ENCODE measurements around the gene ITGBL1. TPM values are rescaled to one million over a fixed set of nuclear protein-coding genes. Genes with fewer than 3 reads are reported as not detected.

Gene ITGBL1
- polyA plus RNA-seq, 3 donors: not detected

DNA sequence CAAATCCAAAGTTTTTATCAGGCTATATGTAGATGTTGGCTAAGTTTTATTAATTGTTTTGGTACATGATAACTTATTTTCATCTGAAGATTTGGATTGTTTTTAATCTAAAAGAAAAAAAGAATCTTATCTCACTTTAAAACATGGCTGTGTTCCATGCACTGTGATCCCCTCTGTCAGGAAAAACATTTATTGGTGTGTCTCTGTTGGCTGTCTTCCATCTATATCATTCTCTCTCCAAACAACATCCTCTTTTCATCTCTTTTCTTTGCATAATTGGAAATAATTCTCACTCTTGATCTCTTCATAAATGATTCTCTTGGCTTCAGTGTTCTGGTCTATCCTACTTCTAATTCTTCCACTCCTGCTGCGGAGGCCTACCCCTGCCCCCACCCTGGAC, 40.4 kb upstream of the ITGBL1 start:
- peaks cover 0 to 13% (median 2%) of the 10 kb centered on the region in 7 donors for H3K9me3 Mint-ChIP-seq
- WGBS (ENCODE audit: insufficient coverage): 100% methylated on average over 1 of the region's 1 CpG
- H3K36me3 Mint-ChIP-seq: no peaks in the 10 kb centered on the region
- no peak for DNase-seq
- Histone ChIP-seq H3K9me3 (replicated peaks in 1 of 2; ENCODE audit: control insufficient read depth in 1 of 2, insufficient read depth in 1 of 2, low read length in 2 of 2) (no peaks in the 10 kb centered on the region), H3K27me3 (ENCODE audit: control insufficient read depth in 2 of 2, insufficient read depth in 2 of 2, low read length in 2 of 2) (peaks cover 17 to 22% of the 10 kb centered on the region in 2 donors), H3K79me2 (ENCODE audit: insufficient read depth, low read length) (no peaks in the 10 kb centered on the region), H2AFZ (ENCODE audit: insufficient read depth, low read depth, low read length, poor library complexity, severe bottlenecking) (no peak overlapping the region), H4K20me1 (ENCODE audit: insufficient read depth, low read length) (no peaks in the 10 kb centered on the region), H3K4me3 (replicated peaks in 1 of 3; ENCODE audit: low read depth in 2 of 3, low read length in 3 of 3) (no peak overlapping the region), H3K27ac (ENCODE audit: low read depth in 1 of 2, low read length in 2 of 2) (no peak overlapping the region), H3K9ac (ENCODE audit: insufficient read depth, low read length, poor library complexity, severe bottlenecking) (no peak overlapping the region), H3K36me3 (replicated peaks in 1 of 2; ENCODE audit: control insufficient read depth in 1 of 2, insufficient read depth in 2 of 2, low read length in 2 of 2) (no peaks in the 10 kb centered on the region), H3K4me1 (ENCODE audit: control insufficient read depth in 1 of 2, insufficient read depth in 2 of 2, low read length in 2 of 2) (no peaks in the 10 kb centered on the region), H3K4me2 (replicated peaks; ENCODE audit: extremely low read depth, low read length, poor library complexity, severe bottlenecking) (no peak overlapping the region)
- intact Hi-C loops (cut with micrococcal nuclease): no loop called here
- no peaks in the 10 kb centered on the region for H3K4me1 Mint-ChIP-seq
- TF ChIP-seq CTCF (IDR thresholded peaks at IDR 0.05): no peak
- H3K27ac Mint-ChIP-seq: no peak overlapping the region
- no peak overlapping the region for H3K4me3 Mint-ChIP-seq
- H3K27me3 Mint-ChIP-seq (ENCODE audit: low read depth in 3 of 3): peaks cover 22 to 27% (median 23%) of the 10 kb centered on the region in 3 donors

- H3K27ac Mint-ChIP-seq: no peak overlapping the region
- intact Hi-C loops (cut with micrococcal nuclease): no loop called here
- no peaks in the 10 kb centered on the region for H4K20me1 ChIP-seq (ENCODE audit: insufficient read depth, low read length)
- H3K9me3 Mint-ChIP-seq: peaks cover 0 to 8% (median 2%) of the 10 kb centered on the region in 7 donors
- no peak overlapping the region for H3K4me2 ChIP-seq (replicated peaks; ENCODE audit: extremely low read depth, low read length, poor library complexity, severe bottlenecking)
- 21% methylated on average over 18 of the region's 43 CpGs for WGBS (ENCODE audit: insufficient coverage)
- no peaks in the 10 kb centered on the region for H3K36me3 Mint-ChIP-seq
- H3K9me3 ChIP-seq (replicated peaks in 1 of 2; ENCODE audit: control insufficient read depth in 1 of 2, insufficient read depth in 1 of 2, low read length in 2 of 2): no peaks in the 10 kb centered on the region
- H3K36me3 ChIP-seq (replicated peaks in 1 of 2; ENCODE audit: control insufficient read depth in 1 of 2, insufficient read depth in 2 of 2, low read length in 2 of 2): no peaks in the 10 kb centered on the region
- H3K4me3 Mint-ChIP-seq: peak overlapping the region in 1 of 2 donors; percentile 44
- H3K27me3 ChIP-seq (ENCODE audit: control insufficient read depth in 2 of 2, insufficient read depth in 2 of 2, low read length in 2 of 2): peaks cover 19 to 32% of the 10 kb centered on the region in 2 donors
- peaks cover 27 to 41% (median 32%) of the 10 kb centered on the region in 3 donors for H3K27me3 Mint-ChIP-seq (ENCODE audit: low read depth in 3 of 3)
- H2AFZ ChIP-seq (ENCODE audit: insufficient read depth, low read depth, low read length, poor library complexity, severe bottlenecking): no peak overlapping the region
- no peaks in the 10 kb centered on the region for H3K4me1 Mint-ChIP-seq
- no peak for DNase-seq
- no peak overlapping the region for H3K4me3 ChIP-seq (replicated peaks in 1 of 3; ENCODE audit: low read depth in 2 of 3, low read length in 3 of 3)
- no peak overlapping the region for H3K27ac ChIP-seq (ENCODE audit: low read depth in 1 of 2, low read length in 2 of 2)
- TF ChIP-seq CTCF (IDR thresholded peaks at IDR 0.05): no peak
- no peaks in the 10 kb centered on the region for H3K4me1 ChIP-seq (ENCODE audit: control insufficient read depth in 1 of 2, insufficient read depth in 2 of 2, low read length in 2 of 2)
- no peak overlapping the region for H3K9ac ChIP-seq (ENCODE audit: insufficient read depth, low read length, poor library complexity, severe bottlenecking)
- H3K79me2 ChIP-seq (ENCODE audit: insufficient read depth, low read length): no peaks in the 10 kb centered on the region
Observed at GRCh38 chr13:101415358-101416174, 36.9 kb upstream of the ITGBL1 start.

Measured in CD14-positive monocyte (primary cell).